HEK293 (cell line): ENCODE results near the gene RRP12.

Experiments used
- BCL11B ChIP-seq: fragments of 450-650 bp; formaldehyde crosslinking; IDR thresholded peaks from 2 replicates; pipeline ENCODE4 v1.5.1; 2016; ENCODE audit warnings: low read depth, missing biosample characterization, missing genetic modification characterization
- GLI4 ChIP-seq: fragments of 450-650 bp; formaldehyde crosslinking; IDR thresholded peaks from 2 replicates; pipeline ENCODE4 v1.5.1; 2016; ENCODE audit warnings: missing biosample characterization, missing genetic modification characterization
- GLIS2 ChIP-seq: fragments of 450-650 bp; formaldehyde crosslinking; IDR thresholded peaks from 2 replicates; pipeline ENCODE4 v1.5.1; 2016; ENCODE audit warnings: missing biosample characterization, missing genetic modification characterization
- TRIM28 ChIP-seq: IDR thresholded peaks from 2 replicates; pipeline ENCODE4 v1.6.1; 2011; ENCODE audit warnings: low read length, control low read depth, borderline replicate concordance
- ZFHX2 ChIP-seq: fragments of 450-650 bp; formaldehyde crosslinking; conservative IDR thresholded peaks from 2 replicates; pipeline ENCODE4 v1.5.1; 2016; ENCODE audit warnings: missing biosample characterization, missing genetic modification characterization
- ZIC2 ChIP-seq: fragments of 450-650 bp; formaldehyde crosslinking; IDR thresholded peaks from 2 replicates; pipeline ENCODE4 v1.5.1; 2016; ENCODE audit warnings: missing biosample characterization, missing genetic modification characterization
- ZNF121 ChIP-seq: fragments of 450-650 bp; formaldehyde crosslinking; IDR thresholded peaks from 2 replicates; pipeline ENCODE4 v1.5.1; 2016; ENCODE audit warnings: missing biosample characterization, missing genetic modification characterization
- ZNF155 ChIP-seq: fragments of 450-650 bp; formaldehyde crosslinking; IDR thresholded peaks from 2 replicates; pipeline ENCODE4 v1.5.1; 2016; ENCODE audit warnings: missing biosample characterization, missing genetic modification characterization
- ZNF221 ChIP-seq: fragments of 450-650 bp; formaldehyde crosslinking; IDR thresholded peaks from 2 replicates; pipeline ENCODE4 v1.5.1; 2017; ENCODE audit warnings: missing biosample characterization, missing genetic modification characterization, borderline replicate concordance
- ZNF26 ChIP-seq: fragments of 450-650 bp; formaldehyde crosslinking; IDR thresholded peaks from 2 replicates; pipeline ENCODE4 v1.5.1; 2016; ENCODE audit warnings: missing biosample characterization, missing genetic modification characterization
- ZNF335 ChIP-seq: fragments of 450-650 bp; formaldehyde crosslinking; conservative IDR thresholded peaks from 2 replicates; pipeline ENCODE4 v1.5.1; 2016; ENCODE audit warnings: missing biosample characterization, missing genetic modification characterization
- ZNF341 ChIP-seq: fragments of 450-650 bp; formaldehyde crosslinking; IDR thresholded peaks from 2 replicates; pipeline ENCODE4; 2016; ENCODE audit warnings: low read depth, missing biosample characterization, missing genetic modification characterization
- ZNF426 ChIP-seq: fragments of 450-650 bp; formaldehyde crosslinking; IDR thresholded peaks from 2 replicates; pipeline ENCODE4 v1.5.1; 2017; ENCODE audit warnings: missing biosample characterization, missing genetic modification characterization, mild to moderate bottlenecking, inconsistent platforms, moderate library complexity
- ZNF623 ChIP-seq: fragments of 450-650 bp; formaldehyde crosslinking; IDR thresholded peaks from 2 replicates; pipeline ENCODE4 v1.5.1; 2016; ENCODE audit warnings: missing biosample characterization, missing genetic modification characterization
- ZNF670 ChIP-seq: fragments of 450-650 bp; formaldehyde crosslinking; IDR thresholded peaks from 2 replicates; pipeline ENCODE4 v1.5.1; 2016; ENCODE audit warnings: missing biosample characterization, missing genetic modification characterization, low read depth
- ZNF677 ChIP-seq: fragments of 450-650 bp; IDR thresholded peaks from 2 replicates; pipeline ENCODE4 v1.5.0; 2018; ENCODE audit warnings: missing biosample characterization, mild to moderate bottlenecking, missing genetic modification characterization, moderate library complexity
- ZNF701 ChIP-seq: fragments of 450-650 bp; formaldehyde crosslinking; IDR thresholded peaks from 2 replicates; pipeline ENCODE4 v1.5.1; 2016; ENCODE audit warnings: missing biosample characterization, missing genetic modification characterization
- ZNF830 ChIP-seq: fragments of 450-650 bp; IDR thresholded peaks from 2 replicates; pipeline ENCODE4 v1.5.0; 2018; ENCODE audit warnings: missing biosample characterization, missing genetic modification characterization, low read depth, mild to moderate bottlenecking, moderate library complexity
- ZSCAN5A ChIP-seq: fragments of 450-650 bp; formaldehyde crosslinking; IDR thresholded peaks from 2 replicates; pipeline ENCODE4 v1.5.1; 2016; ENCODE audit warnings: missing biosample characterization, missing genetic modification characterization
- TF ChIP-seq, protein P1 (sequence below): fragments of 450-650 bp; formaldehyde crosslinking; IDR thresholded peaks from 2 replicates; pipeline ENCODE4 v1.5.1; 2016; ENCODE audit warnings: missing biosample characterization, missing genetic modification characterization
- TF ChIP-seq, protein P2 (sequence below): fragments of 450-650 bp; formaldehyde crosslinking; IDR thresholded peaks from 2 replicates; pipeline ENCODE4 v1.5.1; 2017; ENCODE audit warnings: missing biosample characterization, missing genetic modification characterization
- TF ChIP-seq, protein P3 (sequence below): fragments of 450-650 bp; formaldehyde crosslinking; IDR thresholded peaks from 2 replicates; pipeline ENCODE4 v1.5.1; 2016; ENCODE audit warnings: missing biosample characterization, missing genetic modification characterization, borderline replicate concordance

The RRP12 gene

DNA sequence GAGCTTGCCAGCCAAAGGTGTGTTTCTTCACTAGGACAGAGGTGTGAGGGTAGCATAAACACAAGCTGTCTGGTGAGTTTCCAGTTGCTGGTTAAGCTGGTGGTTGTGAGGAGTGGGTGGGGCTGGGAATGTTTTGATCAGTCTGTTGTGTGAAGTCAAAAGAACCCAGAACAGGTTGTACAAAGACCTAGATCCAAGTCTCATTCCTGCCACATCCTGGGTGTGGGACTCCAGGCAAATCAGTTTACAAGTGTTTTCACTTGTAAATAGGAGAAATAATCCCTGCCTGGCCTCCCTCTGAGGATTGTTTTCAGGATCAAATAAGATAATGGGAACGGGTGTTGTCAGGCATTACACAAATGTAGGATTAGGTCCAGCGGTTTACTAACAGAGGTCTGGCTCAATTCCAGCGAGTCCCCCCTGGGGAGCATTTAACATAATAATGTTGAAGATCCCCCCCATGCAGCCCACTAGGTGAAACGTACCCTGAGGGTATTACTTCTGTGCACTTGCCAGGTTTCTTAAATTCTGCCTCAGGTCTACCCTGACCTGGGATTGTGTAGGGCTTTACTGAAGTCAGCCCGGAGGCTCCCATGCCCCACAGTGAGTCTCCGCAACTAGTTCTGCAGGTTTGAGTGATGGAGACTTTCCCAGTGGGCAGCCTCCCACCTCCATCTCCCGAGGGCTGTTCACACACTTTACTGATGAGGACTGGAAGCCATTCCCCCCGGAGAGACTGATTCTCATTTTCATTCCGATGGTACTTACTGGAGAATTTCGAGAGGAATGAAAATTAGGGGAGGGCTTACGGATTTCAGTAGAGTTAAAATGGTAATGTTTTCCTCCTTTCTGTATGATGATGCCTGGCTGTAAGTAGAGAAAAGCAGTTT, 64.0 kb downstream of the RRP12 start (continued):
- TF ChIP-seq ZNF155 (no peak), BCL11B (tag by site-specific recombination) (no peak), ZNF701 (tag by site-specific recombination) (0 out of 2 replicates have a peak, but pooled peaks have one; percentile 79), ZFHX2 (peak; percentile 66), ZNF341 (tag by site-specific recombination) (peak; percentile 54), ZNF830 (tag by site-specific recombination) (no peak), ZNF426 (tag by site-specific recombination) (no peak), ZNF677 (tag by site-specific recombination) (no peak), ZNF26 (tag by site-specific recombination) (no peak), GLIS2 (tag by site-specific recombination) (peak; percentile 38; the same call in 1 of the 2 replicates), ZNF335 (tag by site-specific recombination) (peak; percentile 82), GLI4 (tag by site-specific recombination) (no peak), ZIC2 (tag by site-specific recombination) (peak; percentile 79; the same call in 1 of the 2 replicates), ZNF221 (tag by site-specific recombination) (no peak), ZSCAN5A (tag by site-specific recombination) (no peak), ZNF121 (no peak), ZNF670 (tag by site-specific recombination) (no peak), TRIM28 (0 out of 2 replicates have a peak, but pooled peaks have one; percentile 24), ZNF623 (tag by site-specific recombination) (no peak)
- TF ChIP-seq, protein P1, sequence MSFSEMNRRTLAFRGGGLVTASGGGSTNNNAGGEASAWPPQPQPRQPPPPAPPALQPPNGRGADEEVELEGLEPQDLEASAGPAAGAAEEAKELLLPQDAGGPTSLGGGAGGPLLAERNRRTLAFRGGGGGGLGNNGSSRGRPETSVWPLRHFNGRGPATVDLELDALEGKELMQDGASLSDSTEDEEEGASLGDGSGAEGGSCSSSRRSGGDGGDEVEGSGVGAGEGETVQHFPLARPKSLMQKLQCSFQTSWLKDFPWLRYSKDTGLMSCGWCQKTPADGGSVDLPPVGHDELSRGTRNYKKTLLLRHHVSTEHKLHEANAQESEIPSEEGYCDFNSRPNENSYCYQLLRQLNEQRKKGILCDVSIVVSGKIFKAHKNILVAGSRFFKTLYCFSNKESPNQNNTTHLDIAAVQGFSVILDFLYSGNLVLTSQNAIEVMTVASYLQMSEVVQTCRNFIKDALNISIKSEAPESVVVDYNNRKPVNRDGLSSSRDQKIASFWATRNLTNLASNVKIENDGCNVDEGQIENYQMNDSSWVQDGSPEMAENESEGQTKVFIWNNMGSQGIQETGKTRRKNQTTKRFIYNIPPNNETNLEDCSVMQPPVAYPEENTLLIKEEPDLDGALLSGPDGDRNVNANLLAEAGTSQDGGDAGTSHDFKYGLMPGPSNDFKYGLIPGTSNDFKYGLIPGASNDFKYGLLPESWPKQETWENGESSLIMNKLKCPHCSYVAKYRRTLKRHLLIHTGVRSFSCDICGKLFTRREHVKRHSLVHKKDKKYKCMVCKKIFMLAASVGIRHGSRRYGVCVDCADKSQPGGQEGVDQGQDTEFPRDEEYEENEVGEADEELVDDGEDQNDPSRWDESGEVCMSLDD (tag by site-specific recombination) = no peak
- TF ChIP-seq, protein P2, sequence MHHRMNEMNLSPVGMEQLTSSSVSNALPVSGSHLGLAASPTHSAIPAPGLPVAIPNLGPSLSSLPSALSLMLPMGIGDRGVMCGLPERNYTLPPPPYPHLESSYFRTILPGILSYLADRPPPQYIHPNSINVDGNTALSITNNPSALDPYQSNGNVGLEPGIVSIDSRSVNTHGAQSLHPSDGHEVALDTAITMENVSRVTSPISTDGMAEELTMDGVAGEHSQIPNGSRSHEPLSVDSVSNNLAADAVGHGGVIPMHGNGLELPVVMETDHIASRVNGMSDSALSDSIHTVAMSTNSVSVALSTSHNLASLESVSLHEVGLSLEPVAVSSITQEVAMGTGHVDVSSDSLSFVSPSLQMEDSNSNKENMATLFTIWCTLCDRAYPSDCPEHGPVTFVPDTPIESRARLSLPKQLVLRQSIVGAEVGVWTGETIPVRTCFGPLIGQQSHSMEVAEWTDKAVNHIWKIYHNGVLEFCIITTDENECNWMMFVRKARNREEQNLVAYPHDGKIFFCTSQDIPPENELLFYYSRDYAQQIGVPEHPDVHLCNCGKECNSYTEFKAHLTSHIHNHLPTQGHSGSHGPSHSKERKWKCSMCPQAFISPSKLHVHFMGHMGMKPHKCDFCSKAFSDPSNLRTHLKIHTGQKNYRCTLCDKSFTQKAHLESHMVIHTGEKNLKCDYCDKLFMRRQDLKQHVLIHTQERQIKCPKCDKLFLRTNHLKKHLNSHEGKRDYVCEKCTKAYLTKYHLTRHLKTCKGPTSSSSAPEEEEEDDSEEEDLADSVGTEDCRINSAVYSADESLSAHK (tag by site-specific recombination) = no peak
- TF ChIP-seq, protein P3, sequence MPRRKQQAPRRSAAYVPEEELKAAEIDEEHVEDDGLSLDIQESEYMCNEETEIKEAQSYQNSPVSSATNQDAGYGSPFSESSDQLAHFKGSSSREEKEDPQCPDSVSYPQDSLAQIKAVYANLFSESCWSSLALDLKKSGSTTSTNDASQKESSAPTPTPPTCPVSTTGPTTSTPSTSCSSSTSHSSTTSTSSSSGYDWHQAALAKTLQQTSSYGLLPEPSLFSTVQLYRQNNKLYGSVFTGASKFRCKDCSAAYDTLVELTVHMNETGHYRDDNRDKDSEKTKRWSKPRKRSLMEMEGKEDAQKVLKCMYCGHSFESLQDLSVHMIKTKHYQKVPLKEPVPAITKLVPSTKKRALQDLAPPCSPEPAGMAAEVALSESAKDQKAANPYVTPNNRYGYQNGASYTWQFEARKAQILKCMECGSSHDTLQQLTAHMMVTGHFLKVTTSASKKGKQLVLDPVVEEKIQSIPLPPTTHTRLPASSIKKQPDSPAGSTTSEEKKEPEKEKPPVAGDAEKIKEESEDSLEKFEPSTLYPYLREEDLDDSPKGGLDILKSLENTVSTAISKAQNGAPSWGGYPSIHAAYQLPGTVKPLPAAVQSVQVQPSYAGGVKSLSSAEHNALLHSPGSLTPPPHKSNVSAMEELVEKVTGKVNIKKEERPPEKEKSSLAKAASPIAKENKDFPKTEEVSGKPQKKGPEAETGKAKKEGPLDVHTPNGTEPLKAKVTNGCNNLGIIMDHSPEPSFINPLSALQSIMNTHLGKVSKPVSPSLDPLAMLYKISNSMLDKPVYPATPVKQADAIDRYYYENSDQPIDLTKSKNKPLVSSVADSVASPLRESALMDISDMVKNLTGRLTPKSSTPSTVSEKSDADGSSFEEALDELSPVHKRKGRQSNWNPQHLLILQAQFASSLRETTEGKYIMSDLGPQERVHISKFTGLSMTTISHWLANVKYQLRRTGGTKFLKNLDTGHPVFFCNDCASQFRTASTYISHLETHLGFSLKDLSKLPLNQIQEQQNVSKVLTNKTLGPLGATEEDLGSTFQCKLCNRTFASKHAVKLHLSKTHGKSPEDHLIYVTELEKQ = no peak
